ENCODE measurements around the gene SH2D5.
A peak's percentile ranks its signal among the peaks of the same experiment; 100 is the strongest.

Gene SH2D5

GRCh38 chr1:20711285-20712214, 21.0 kb downstream of the SH2D5 start:
- peak; percentile 31 to 43 for DNase-seq

GRCh38 chr1:20710469-20711284, 21.8 kb downstream of the SH2D5 start:
- DNase-seq, result no peak

- DNase-seq, result no peak
Observed at GRCh38 chr1:20709868-20710267, 22.6 kb downstream of the SH2D5 start.

- DNase-seq, result no peak
Observed at GRCh38 chr1:20708891-20709290, 23.6 kb downstream of the SH2D5 start.

GRCh38 chr1:20708057-20708456, 24.4 kb downstream of the SH2D5 start:
- DNase-seq, result no peak

GRCh38 chr1:20706841-20707240, 25.7 kb downstream of the SH2D5 start:
- DNase-seq, result no peak

GRCh38 chr1:20705203-20705755, 27.2 kb downstream of the SH2D5 start:
- no peak for DNase-seq

- no peak for DNase-seq
Observed at GRCh38 chr1:20704390-20705202, 27.9 kb downstream of the SH2D5 start.

GRCh38 chr1:20703124-20703756, 29.3 kb downstream of the SH2D5 start:
- DNase-seq, result no peak

GRCh38 chr1:20702416-20702815, 30.1 kb downstream of the SH2D5 start:
- DNase-seq, result no peak

- no peak for DNase-seq
Observed at GRCh38 chr1:20701847-20702246, 30.7 kb downstream of the SH2D5 start.

- no peak for DNase-seq
Observed at GRCh38 chr1:20701446-20701845, 31.1 kb downstream of the SH2D5 start.

GRCh38 chr1:20700636-20701215, 31.8 kb downstream of the SH2D5 start:
- no peak for DNase-seq

- no peak for DNase-seq
Observed at GRCh38 chr1:20699558-20699957, 32.9 kb downstream of the SH2D5 start.

- no peak for DNase-seq
Observed at GRCh38 chr1:20698195-20698910, 34.1 kb downstream of the SH2D5 start.

GRCh38 chr1:20697563-20697962, 34.9 kb downstream of the SH2D5 start:
- DNase-seq, result no peak

GRCh38 chr1:20696397-20697333, 35.8 kb downstream of the SH2D5 start:
- DNase-seq, result peak; percentile 62 to 74

- DNase-seq, result no peak
Observed at GRCh38 chr1:20695515-20695914, 37.0 kb downstream of the SH2D5 start.

GRCh38 chr1:20693623-20694022, 38.9 kb downstream of the SH2D5 start:
- DNase-seq, result no peak

GRCh38 chr1:20691872-20692271, 40.6 kb downstream of the SH2D5 start:
- DNase-seq, result no peak
